ENCODE results near the gene LMCD1.

The LMCD1 gene

DNA sequence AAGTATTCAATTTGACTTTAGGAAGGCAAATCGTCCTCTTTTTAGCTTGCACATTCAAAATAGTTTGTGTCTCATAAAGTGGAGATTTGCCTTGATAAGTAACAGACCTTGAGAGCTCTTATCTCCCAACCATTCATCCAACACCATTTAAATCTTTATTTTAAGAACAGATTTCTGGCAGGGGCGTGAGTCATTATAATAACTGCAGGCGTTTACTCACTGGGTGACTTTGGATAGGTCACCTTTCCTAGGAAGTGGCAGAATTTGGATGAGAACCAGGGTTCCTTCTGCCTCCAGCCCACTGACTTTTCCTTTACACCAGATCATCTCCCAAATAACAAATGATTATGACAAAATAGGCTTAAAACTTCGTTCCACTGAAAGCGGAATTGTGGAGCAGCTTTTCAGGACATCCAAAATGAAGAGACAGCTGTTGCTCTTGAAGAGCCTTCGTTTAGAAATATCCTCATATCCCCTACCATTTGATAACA is 5.0 kb downstream of the LMCD1 start:
- no peak for DNase-seq (ENCODE audit: low spot score)

DNA sequence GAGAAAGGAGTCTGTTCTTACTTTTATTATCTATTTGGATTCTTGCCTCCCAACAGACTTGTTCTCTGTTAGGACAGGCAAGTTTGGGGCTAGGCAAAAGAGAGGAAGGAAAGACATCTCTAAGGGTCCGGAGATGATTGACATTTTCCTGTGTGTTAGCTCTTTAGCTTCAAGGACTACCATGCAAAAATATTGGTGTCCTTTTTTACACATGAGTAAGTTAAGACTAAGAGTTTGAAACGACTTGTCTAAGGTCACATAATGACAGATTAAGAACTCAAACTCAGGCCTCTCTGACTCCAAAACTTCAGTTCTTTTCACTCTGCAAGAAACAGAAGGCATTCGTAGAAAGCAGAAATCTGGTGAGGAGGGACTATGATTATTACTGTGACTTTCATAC is 5.9 kb downstream of the LMCD1 start:
- DNase-seq (ENCODE audit: low spot score), result no peak

DNA sequence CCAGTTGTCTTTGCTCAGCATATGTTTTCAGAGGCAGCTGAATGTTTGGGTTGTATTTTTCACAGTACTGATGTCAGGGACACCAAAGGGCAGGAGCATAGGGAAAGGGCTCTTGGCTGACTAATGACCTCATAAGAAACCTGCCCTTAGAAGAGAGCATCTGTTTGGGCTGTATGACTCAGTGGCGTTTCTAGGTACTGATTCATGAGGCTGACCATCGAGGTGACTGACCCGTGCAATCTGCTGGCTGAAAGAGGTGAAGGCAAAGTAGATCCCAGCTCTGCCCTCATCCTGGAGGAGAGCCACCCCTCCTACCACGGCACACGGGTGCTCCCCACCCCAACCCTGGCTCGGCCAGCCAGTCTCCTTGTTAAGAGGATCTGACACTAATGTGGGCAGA is 8.3 kb downstream of the LMCD1 start:
- DNase-seq (ENCODE audit: low spot score), result no peak

DNA sequence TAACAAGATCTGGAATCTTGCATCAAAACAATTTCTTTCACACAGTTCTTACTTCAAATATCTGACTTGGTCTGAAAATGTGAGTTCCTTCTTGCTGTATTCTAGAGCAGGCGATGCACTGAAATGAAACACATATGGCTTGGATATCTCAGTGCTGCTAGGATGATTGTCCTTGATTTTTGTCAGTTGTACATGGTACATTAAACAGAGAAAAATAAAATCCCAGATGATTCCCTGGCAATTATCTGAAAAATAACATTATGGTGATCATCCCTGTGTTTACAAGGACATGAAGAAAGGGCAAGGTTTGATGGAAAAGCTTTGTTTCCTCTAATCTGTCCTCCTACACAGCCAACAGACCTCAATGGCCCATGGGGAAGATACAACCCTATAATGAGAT is 10.6 kb downstream of the LMCD1 start:
- DNase-seq (ENCODE audit: low spot score), result no peak

DNA sequence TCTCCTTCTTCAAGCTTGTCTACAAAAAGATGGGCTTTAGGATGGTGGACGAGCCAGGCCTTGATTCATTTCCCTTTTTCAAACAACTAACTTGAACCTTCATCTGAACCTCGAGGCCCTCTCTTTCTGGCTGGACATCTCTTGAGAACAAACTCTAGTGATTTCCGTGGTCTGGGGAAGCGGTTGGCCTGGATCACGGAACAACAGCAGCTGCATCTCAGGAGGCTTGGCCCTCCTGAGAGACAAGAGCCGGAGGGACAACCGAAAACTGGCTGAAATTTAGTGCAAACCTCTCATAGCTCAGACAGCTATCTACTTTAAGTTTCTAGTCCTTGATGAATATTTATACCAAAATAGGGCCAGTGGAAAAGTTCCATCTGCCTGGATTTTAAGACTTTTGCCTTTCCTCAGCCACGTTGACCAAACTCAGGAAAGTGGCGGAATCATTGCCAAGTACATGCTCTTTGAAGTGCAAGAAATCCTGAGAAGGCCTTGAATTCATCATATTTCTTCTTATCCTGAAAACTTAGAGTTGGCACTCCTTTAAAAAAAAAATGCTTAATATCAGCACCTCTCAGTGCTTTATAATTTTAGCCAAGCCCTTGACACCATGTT is 14.5 kb downstream of the LMCD1 start:
- no peak for DNase-seq (ENCODE audit: low spot score)

DNA sequence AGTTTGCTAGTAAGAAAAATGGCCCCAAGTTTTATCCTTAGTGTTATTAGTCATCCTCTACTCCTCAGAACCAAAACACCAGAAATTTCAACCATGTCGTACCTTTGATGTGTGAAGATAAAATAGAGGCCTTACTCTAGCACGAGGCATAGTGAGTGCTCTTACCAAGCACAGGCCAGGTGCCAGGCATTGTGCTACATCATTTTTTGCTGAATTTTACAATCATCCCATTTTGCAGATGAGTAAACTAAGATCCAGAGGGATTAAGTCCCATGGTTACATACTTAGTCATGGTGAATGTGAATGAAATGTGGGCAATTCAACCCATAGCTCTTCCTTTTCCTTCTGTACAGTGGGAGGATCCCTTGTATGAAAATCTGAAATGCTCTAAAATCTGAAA is 15.2 kb downstream of the LMCD1 start:
- DNase-seq (ENCODE audit: low spot score), result no peak

DNA sequence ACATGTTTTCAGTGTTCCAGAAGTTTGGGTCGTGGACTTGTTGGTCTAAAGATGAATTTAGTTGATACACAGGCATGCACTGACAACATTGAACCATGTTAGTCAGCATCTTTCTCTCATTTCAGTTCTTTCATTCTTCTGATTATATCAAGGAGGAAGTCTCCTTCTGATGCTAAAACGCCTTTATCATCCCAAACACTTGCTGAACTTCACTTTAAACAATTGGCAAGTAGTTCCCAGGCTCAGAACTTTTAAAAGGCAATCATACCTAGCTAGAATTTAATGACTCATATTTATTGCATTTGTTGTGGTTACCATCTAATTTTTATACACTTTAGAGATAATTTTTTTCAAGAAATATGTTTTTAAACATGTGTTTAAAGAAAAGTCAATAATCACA is 15.9 kb downstream of the LMCD1 start:
- DNase-seq (ENCODE audit: low spot score), result no peak

DNA sequence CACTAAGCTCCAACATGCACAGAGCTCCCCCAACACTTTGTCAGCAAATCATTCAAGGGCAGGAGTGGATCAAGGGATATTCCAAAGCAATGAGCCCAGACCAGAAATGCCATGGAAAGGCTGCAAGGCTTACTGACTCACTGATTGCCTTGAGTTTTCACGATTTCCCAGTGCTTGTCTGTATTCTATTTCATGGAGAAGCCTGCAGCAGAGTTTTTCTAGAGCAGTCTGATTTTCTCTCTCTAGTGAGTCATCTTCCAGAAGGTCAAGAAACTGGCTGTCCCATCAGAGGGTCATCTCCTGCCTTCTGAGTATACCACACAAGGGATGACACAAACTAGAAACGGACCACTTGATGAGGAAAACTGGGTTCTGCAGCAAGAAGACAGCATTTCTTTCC is 16.5 kb downstream of the LMCD1 start:
- DNase-seq (ENCODE audit: low spot score), result no peak

DNA sequence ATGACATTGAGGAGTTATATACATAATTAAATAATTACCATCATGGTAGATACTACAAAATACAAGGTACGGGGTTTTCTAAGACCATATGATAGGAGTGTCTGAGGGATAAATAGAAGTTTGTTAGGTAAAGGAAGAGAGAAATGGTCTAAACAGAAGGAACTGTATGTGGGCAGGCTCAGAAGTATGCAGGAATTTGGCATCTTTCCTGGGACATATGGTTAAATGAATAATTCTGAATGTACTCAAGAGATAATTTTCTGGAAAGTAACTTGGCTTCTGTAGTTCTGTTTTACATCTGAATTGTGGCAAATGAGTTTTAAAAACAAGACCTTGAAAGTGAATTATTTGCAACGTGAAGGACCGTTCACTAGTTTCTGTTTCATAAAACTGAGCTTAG is 17.5 kb downstream of the LMCD1 start:
- no peak for DNase-seq (ENCODE audit: low spot score)

DNA sequence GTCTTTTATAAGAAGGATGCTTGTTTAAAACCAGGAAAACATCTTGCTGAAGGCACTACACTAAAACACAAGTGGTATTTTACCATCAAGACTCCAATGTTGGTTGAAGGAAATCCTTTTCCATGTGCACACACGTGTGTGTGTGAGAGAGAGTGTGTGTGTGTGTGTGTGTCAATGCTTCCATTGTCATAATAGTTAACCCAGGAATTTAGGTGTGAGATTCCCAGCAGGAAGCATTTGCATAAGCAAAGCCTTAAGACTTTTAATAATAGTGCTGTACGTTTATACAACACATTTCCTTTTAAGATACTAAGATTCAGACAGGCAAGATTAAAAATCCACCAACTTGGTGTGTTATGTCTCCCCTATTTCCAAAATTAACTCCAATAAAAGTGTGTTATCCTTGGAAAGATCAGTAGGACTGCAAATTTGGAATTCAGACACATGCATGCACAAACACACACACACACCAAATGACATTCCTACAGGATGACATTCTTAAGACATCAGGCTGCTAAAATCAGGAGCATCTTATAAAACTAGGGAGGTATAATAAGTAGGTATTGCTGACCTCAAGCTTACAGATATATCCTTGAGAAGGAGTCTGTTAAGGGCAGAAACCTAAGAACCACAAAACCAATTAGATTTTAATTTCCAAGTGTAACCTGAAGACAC is 18.3 kb downstream of the LMCD1 start:
- DNase-seq (ENCODE audit: low spot score), result no peak

DNA sequence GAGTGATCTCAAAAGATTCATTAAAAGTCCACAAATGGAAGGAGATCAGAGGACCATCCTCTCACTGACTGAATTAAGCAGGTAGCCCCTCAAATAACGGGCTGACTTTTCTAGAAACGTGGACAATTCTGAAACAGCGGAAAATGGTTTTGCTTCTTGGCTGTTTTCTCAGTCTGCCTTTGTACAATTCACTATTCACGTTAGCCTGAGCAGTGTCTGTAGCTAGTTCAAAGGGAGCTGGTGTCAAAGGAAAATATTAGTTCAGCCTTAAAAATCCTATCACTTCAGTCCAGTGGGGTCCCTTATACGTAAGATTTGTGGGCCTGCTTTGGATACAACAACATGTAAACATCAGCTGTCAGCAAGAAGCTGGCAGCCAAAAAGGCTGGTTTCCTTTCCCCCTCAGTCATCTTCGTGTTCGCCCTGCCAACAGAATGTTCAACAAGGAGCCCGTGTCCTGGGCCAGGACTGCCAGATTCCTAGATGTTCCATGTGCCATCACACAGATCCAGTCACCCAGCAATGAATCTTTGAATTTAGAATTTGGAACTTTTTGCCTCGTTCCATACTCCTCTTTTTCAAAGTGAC is 19.3 kb downstream of the LMCD1 start:
- DNase-seq (ENCODE audit: low spot score), result no peak

DNA sequence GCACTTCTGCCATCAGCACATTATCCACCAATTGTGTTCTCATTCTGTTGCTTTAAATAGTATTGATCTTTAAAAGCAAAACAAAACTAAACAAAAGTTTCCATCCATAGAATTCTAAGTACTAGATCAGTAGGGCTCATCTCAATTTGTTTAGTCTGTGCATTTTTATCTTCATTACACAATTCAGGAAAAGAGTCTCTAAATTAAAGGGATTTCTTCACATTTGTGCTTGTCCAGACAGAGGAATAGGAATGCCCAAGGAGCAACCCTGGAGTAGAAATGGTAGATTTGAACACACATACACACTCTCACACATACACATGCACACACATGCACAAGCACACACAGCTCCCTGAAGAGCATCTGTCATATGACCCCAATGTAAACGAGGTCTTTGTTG is 21.4 kb downstream of the LMCD1 start:
- no peak for DNase-seq (ENCODE audit: low spot score)

DNA sequence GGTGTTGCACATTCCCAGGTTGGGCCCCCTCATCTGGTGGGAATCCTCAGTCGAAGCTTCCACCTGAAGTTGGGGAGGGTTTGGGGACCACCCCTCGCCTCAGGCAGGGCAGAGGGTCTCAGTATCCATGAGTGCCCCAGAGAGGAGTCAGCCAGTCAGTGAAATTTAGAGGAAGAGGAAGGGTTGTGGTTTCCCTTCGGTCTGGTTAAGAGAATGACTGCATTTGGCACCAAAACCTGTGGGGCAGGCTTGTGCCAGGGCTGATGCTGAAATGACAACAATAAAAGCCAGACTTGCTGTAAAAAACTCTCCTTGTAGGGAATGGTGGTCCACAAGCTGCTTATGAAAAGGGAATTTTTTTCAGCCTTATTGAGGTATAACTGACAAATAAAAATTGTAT is 22.6 kb downstream of the LMCD1 start:
- DNase-seq (ENCODE audit: low spot score), result no peak

DNA sequence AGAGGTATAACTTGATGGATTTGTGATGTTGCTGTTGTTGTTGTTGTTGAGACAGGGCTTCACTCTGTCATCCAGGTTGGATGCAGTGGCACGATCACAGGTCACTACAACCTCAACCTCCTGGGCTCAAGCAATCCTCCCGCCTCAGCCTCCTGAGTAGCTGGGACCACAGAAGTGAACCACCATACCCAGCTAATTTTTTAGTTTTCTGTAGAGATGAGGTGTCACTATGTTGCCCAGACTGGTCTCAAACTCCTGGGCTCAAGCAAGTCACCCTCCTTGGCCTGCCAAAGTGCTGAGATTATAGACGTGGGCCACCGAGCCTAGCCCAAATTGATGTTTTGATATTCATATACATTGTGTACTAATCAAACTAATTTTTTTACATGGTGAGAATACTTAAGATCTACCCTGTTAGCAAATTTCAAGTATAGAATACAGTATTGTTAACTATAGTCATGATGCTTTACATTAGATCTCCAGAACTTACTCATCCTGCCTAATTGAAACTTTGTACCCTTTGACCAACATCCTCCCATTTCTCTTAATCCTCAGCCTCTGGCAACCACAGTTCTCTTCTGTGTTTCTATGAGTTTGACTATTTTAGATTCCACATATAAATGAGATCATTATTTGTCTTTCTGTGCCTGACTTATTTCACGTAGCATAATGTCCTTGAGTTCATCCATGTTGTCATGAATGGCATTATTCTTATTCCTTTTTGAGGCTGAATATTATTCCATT is 23.2 kb downstream of the LMCD1 start:
- no peak for DNase-seq (ENCODE audit: low spot score)

DNA sequence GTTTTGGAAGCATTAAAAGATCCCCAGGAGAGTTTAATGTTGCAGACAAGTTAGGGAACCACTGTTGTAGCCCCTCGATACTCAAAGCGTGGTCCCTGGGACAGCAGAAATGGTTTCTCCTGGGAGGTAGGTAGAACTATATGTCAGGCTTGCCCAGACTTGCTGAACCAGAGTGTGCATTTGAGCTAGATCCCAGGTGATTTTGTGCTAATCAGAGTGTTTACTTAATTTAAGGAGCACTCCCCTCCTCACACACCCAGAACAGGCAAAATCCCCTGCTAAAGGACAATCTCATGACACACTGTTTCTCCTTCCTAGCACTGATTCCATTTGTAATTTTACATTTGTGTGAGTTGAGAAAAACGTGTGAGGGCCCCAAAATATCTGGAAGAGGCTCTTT is 24.3 kb downstream of the LMCD1 start:
- no peak for DNase-seq (ENCODE audit: low spot score)

DNA sequence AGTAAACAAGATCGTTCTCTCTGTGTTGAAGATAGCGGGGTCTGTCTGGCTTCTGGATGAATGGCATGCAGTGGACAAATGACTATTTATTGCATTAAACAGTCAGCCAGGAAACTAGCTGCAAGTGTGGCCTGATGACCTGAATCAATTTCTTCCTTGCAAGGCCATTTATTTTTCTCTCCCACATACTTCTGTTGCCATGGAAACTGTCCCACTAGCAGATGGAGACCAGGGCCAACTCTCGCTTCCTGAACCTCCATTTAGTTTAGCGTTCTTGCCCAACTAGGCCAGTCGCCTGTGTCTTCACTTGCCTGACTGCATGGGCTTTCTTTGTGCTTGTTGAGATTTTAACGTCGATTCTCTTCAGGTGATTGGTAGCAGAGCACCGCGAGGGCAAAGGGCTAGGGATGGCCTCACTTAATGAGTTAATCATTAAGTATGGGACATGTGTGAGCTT is 27.6 kb downstream of the LMCD1 start:
- no peak for DNase-seq (ENCODE audit: low spot score)

DNA sequence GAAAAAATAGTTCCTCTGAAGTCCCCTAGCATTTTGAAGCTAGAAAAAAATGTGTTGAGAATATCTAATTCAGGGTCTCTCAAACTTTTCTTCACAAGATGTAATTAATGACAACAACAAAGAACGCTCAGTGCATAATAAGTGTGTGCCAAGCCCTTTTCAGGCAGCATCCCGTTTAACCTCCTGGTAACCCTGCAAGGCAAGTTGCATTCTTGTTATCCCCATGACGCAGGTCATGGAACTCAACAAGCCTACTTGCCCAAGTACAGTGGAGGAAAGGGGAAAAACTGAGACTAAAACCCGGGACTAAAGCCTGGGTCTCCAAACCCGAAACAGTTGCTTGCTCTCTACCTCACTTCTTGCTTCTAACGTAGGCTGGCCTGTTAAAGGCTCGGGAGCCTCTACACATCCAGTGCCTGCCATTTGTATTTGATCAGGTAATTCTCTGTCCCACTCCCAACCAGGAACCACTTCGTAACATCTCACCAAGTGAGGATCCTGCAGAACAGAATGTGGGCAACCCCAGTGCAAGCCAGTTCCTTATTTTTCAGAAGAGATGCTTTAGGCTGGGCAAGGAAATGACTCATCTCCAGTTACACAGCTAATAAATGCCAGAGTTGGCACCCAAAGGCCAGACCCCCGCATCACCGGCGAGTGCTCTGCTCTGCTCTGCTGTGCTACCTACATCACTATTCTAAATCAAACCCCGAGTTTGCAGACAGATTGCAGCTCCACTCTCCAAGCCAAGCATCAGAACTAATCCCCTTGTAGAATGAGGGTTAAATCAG is 28.3 kb downstream of the LMCD1 start:
- DNase-seq (ENCODE audit: low spot score), result no peak

DNA sequence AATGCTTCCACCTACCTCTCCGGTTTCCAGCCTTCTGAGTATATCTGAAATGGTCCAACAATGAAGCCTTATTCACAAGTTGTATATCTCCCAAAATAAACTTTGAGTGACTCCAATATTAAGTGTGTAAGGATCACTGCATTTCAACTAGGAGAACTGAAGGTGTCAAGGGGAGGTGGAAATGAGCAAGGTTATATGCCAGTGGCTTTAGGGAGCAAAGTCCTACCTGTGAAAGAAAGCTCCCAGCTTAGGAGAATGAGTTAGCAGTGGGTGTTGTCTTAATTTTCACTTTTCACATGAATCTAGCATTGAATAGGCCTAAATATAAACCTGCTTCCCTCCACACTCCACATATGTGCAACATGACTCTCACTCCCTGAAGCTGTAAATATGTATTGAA is 29.0 kb downstream of the LMCD1 start:
- no peak for DNase-seq (ENCODE audit: low spot score)

DNA sequence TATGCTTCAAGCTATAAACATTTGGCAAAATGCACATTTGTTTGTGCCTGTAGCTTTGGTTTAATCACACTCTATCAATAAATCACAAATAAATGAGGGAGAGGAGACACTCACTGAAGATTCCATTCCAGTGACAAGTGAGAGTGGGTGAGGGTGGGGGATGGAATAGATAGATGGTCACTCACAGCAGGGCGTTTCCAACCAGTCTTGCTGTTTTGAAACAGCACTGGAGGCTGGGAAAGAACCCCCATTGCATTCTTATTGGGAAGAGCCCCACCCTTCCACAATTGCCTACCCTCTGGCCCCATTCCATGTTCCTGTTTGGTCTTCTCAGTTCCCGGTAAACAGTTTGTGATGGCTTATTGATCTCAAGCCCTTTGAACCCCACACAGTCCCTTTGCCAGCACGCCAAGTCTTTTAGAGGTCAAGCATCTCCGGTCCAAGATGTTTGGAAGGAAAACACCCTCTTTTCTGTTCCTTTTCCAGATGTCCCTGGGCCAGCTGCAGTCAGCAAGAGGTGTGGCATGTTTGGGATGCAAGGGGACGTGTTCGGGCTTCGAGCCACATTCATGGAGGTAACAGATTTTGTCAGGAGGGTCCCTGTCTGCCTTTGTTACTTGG is 30.7 kb downstream of the LMCD1 start:
- DNase-seq (ENCODE audit: low spot score), result no peak

DNA sequence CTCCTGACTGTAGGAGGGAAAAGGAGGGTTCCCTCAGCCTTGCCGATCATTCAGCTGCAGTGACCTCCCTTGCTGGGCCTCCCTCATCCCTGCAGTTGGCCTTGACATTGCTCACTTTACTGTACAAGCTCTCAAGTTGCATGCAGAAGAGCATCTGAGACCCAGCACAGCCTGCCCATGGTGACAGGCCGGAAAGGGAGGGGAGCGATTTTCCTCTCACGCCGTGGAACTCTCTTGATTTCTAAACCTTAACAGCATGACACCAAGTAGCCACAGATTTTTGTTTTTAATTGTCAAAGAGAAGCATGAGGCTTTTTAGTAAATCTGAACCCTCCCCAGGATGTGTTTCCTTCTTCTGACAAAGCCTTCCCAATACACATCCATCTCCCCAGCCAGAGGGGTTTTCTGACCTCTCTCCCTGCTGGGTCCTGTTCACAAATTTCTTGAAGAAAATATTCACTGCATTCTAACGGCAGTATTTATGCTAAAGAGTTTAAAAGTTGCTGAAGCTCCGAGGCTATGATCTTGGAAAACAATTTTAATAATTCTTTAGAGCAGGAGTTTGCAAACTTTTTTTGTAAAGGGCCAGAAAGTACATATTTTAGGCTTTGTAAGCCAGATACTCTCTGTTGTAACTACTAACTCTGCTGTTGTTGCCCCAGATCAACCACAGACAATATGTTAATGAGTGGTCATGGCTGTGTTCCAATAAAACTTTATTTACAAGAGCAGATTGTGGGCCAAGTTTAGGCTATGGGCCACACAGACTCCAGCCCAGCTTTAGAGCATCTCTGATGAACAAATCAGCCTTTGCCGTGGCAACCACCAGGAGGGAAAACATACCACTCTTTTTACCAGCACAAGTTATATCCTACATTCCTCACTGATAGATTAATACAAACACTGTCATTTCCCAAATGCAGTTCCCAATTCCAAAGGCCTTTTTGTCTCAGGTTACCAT is 34.8 kb downstream of the LMCD1 start:
- no peak for DNase-seq (ENCODE audit: low spot score)

All from iPS-NIHi11 (cell line).